Measurements from ENCODE around the gene USP46. TPM values are rescaled to one million over a fixed set of nuclear protein-coding genes. Genes with fewer than 3 reads are reported as not detected.

Gene USP46
- total RNA-seq, 1 donor from 2014 or later, result 7.5 TPM

GRCh38 chr4:52566136-52567031 lies 92.7 kb downstream of the USP46 start:
- H3K27me3 ChIP-seq, result no peaks in the 10 kb centered on the region
- TF ChIP-seq CTCF (IDR thresholded peaks at IDR 0.05), result no peak
- intact Hi-C loops (cut with DNase I), result no loop called here

GRCh38 chr4:52560844-52561280 lies 98.2 kb downstream of the USP46 start:
- Histone ChIP-seq H3K36me3 (no peaks in the 10 kb centered on the region), H3K27ac (no peak overlapping the region), H3K9me3 (no peaks in the 10 kb centered on the region), H3K4me1 (no peaks in the 10 kb centered on the region), H3K27me3 (no peaks in the 10 kb centered on the region), H3K4me3 (no peak overlapping the region)
- no peak for TF ChIP-seq CTCF (IDR thresholded peaks at IDR 0.05)
- DNase-seq (ENCODE audit: low spot score in 2 of 2), result no peak
- intact Hi-C loops (cut with DNase I), result no loop called here

More at GRCh38 chr4:52566136-52567031, 92.7 kb downstream of the USP46 start:
- Histone ChIP-seq H3K4me3 (no peak overlapping the region), H3K36me3 (no peaks in the 10 kb centered on the region), H3K9me3 (no peaks in the 10 kb centered on the region), H3K27ac (no peak overlapping the region), H3K4me1 (no peaks in the 10 kb centered on the region)
- DNase-seq (ENCODE audit: low spot score in 2 of 2), result no peak

GRCh38 chr4:52555356-52555716 lies 103.8 kb downstream of the USP46 start:
- H3K9me3 ChIP-seq, result no peaks in the 10 kb centered on the region
- no peak overlapping the region for H3K4me3 ChIP-seq
- H3K36me3 ChIP-seq, result no peaks in the 10 kb centered on the region
- no peaks in the 10 kb centered on the region for H3K27me3 ChIP-seq
- no peak for TF ChIP-seq CTCF (IDR thresholded peaks at IDR 0.05)
- H3K4me1 ChIP-seq, result no peaks in the 10 kb centered on the region
- intact Hi-C loops (cut with DNase I), result no loop called here
- no peak overlapping the region for H3K27ac ChIP-seq
- DNase-seq (ENCODE audit: low spot score in 2 of 2), result no peak

- no peak overlapping the region for H3K4me3 ChIP-seq
- DNase-seq (ENCODE audit: low spot score in 2 of 2), result no peak
- no peak overlapping the region for H3K27ac ChIP-seq
- H3K27me3 ChIP-seq, result no peaks in the 10 kb centered on the region
- no peaks in the 10 kb centered on the region for H3K9me3 ChIP-seq
- no peak for TF ChIP-seq CTCF (IDR thresholded peaks at IDR 0.05)
- no peaks in the 10 kb centered on the region for H3K36me3 ChIP-seq
- intact Hi-C loops (cut with DNase I), result no loop called here
- no peaks in the 10 kb centered on the region for H3K4me1 ChIP-seq
These were observed 104.3 kb downstream of the USP46 start for GRCh38 chr4:52554612-52555355.

- intact Hi-C loops (cut with DNase I), result no loop called here
- no peak overlapping the region for H3K4me3 ChIP-seq
- no peak for TF ChIP-seq CTCF (IDR thresholded peaks at IDR 0.05)
- DNase-seq (ENCODE audit: low spot score in 2 of 2), result no peak
- H3K36me3 ChIP-seq, result no peaks in the 10 kb centered on the region
- no peaks in the 10 kb centered on the region for H3K4me1 ChIP-seq
- no peak overlapping the region for H3K27ac ChIP-seq
- H3K9me3 ChIP-seq, result no peaks in the 10 kb centered on the region
- no peaks in the 10 kb centered on the region for H3K27me3 ChIP-seq
These were observed 106.3 kb downstream of the USP46 start for GRCh38 chr4:52552778-52553177.
